B cell (primary cell): Measurements from ENCODE around the gene SNTG2. TPM values are rescaled to one million over a fixed set of nuclear protein-coding genes. Genes with fewer than 3 reads are reported as not detected.

Experiments used
- ATAC-seq: fragments of 200-7000 bp; cut with Tn5 transposase; one replicate; pipeline ENCODE4 v1.10.0; 2021; ENCODE audit warnings: low read depth, mild to moderate bottlenecking, moderate number of reproducible peaks, moderate library complexity
- CTCF ChIA-PET: fragments of 350-600 bp; sonication (Branson Sonifier 250); formaldehyde crosslinking; loops from one replicate; lab custom pipeline; 2021; ENCODE audit warnings: antibody characterized with exemption, inconsistent platforms; lab: Charles Lee
- POLR2A ChIA-PET: fragments of 350-600 bp; sonication (Branson Sonifier 250); formaldehyde crosslinking; loops from one replicate; lab custom pipeline; 2021; ENCODE audit warnings: antibody characterized with exemption; lab: Charles Lee
- DNase-seq: peaks from one replicate; pipeline ENCODE4 v3.0.0; 2013
- H2AFZ ChIP-seq: 2 replicates; pipeline ENCODE4 v1.6.1; 2012; ENCODE audit warnings: mild to moderate bottlenecking, low read depth, low read length; ENCODE audit not compliant: insufficient read depth, poor library complexity, severe bottlenecking
- H3K27ac ChIP-seq, 2 donors: 1 replicate in 1 of 2; 2 replicates in 1 of 2; pipeline ENCODE4 v1.5.1; 2012 to 2013; ENCODE audit warnings: low read length in 2 of 2, mild to moderate bottlenecking in 2 of 2, moderate library complexity in 1 of 2
- H3K27me3 ChIP-seq, 4 experiments: fragments of 200-600 bp in 1 of 4; sonication (generic) in 1 of 4; replicated peaks in 1 of 4; 1 replicate in 2 of 4; 2 replicates in 2 of 4; pipeline versions ENCODE4 v1.6.1 to v1.7.0; 2013 to 2016; ENCODE audit warnings: low read length in 3 of 4, mild to moderate bottlenecking in 2 of 4, mixed read lengths in 1 of 4, moderate library complexity in 1 of 4; ENCODE audit not compliant: insufficient read depth in 4 of 4, control insufficient read depth in 3 of 4; ENCODE audit errors: control extremely low read depth in 1 of 4
- H3K36me3 ChIP-seq, 2 experiments: replicated peaks in 1 of 2; 1 replicate in 1 of 2; 2 replicates in 1 of 2; pipeline versions ENCODE4 v1.6.1 to v1.7.1; 2013; ENCODE audit warnings: low read length in 1 of 2; ENCODE audit not compliant: insufficient read depth in 2 of 2, control insufficient read depth in 1 of 2; ENCODE audit errors: control extremely low read depth in 1 of 2, extremely low read depth in 1 of 2
- H3K4me1 ChIP-seq, 2 donors: fragments of 200-600 bp in 1 of 2; sonication (generic) in 1 of 2; 1 replicate in 1 of 2; 2 replicates in 1 of 2; pipeline versions ENCODE4 v1.5.1 to v1.6.1; 2013 to 2017; ENCODE audit warnings: low read length in 2 of 2; ENCODE audit not compliant: control insufficient read depth in 2 of 2, insufficient read depth in 2 of 2
- H3K4me2 ChIP-seq: replicated peaks from 2 replicates; pipeline ENCODE3; 2012; ENCODE audit warnings: mild to moderate bottlenecking, low read depth, low read length; ENCODE audit not compliant: poor library complexity, severe bottlenecking
- H3K4me3 ChIP-seq, 5 experiments: fragments of 200-600 bp in 1 of 5; sonication (generic) in 1 of 5; 1 replicate in 3 of 5; 2 replicates in 2 of 5; pipeline versions ENCODE4 v1.5.1 to v1.7.0; 2011 to 2016; ENCODE audit warnings: low read length in 4 of 5, mild to moderate bottlenecking in 4 of 5, low read depth in 2 of 5, control low read depth in 1 of 5, moderate library complexity in 1 of 5; ENCODE audit not compliant: insufficient read depth in 1 of 5; ENCODE audit errors: control extremely low read depth in 1 of 5, extremely low read depth in 1 of 5
- H3K79me2 ChIP-seq: fragments of 200-600 bp; sonication (generic); one replicate; pipeline ENCODE4 v1.6.0; 2016; ENCODE audit warnings: low read length; ENCODE audit not compliant: control insufficient read depth, insufficient read depth
- H3K9ac ChIP-seq: fragments of 200-600 bp; sonication (generic); 2 replicates; pipeline ENCODE4 v1.6.1; 2017; ENCODE audit warnings: mild to moderate bottlenecking, low read length, moderate library complexity
- H3K9me3 ChIP-seq, 3 donors: one replicate each; pipeline versions ENCODE4 v1.6.1 to v1.7.1; 2013; ENCODE audit warnings: low read length in 2 of 3; ENCODE audit not compliant: control insufficient read depth in 2 of 3, insufficient read depth in 1 of 3; ENCODE audit errors: control extremely low read depth in 1 of 3
- H4K20me1 ChIP-seq: 2 replicates; pipeline ENCODE4 v1.6.0; 2012; ENCODE audit warnings: mild to moderate bottlenecking, low read length; ENCODE audit not compliant: insufficient read depth, control insufficient read depth, poor library complexity, severe bottlenecking
- H3K27ac Mint-ChIP-seq: one replicate; pipeline ENCODE4 v1.8.0; 2021; ENCODE audit warnings: mixed read lengths
- H3K27me3 Mint-ChIP-seq: one replicate; pipeline ENCODE4 v1.8.0; 2021; ENCODE audit warnings: mixed read lengths
- H3K4me1 Mint-ChIP-seq: one replicate; pipeline ENCODE4 v1.8.0; 2021; ENCODE audit warnings: mixed read lengths
- H3K4me3 Mint-ChIP-seq: one replicate; pipeline ENCODE4 v1.8.0; 2021; ENCODE audit warnings: mixed read lengths
- H3K9me3 Mint-ChIP-seq: one replicate; pipeline ENCODE4 v1.8.0; 2022; ENCODE audit warnings: mixed read lengths; ENCODE audit not compliant: insufficient read depth
- CTCF ChIP-seq: fragments of 200-600 bp; IDR thresholded peaks from one replicate; pipeline ENCODE4 v1.8.0; 2022; ENCODE audit warnings: antibody characterized with exemption, mild to moderate bottlenecking
- EZH2 ChIP-seq: IDR thresholded peaks from 2 replicates; pipeline ENCODE4 v1.6.1; 2012; ENCODE audit warnings: borderline replicate concordance, low read depth, mild to moderate bottlenecking, moderate library complexity, low read length; ENCODE audit not compliant: insufficient read depth, poor library complexity, severe bottlenecking
- WGBS: methylation state at CpG from one replicate; pipeline ENCODE4 v1.1.5; 2013; ENCODE audit warnings: missing lambda C conversion rate; ENCODE audit not compliant: insufficient coverage; 5-methylcytosine and 5-hydroxymethylcytosine counted together
- intact Hi-C: fragments of 100-400 bp; cut with micrococcal nuclease; formaldehyde crosslinking; loops from one replicate; pipeline ENCODE4 v1.10.0; 2022
- polyA plus RNA-seq: library from polyadenylated mRNA; depleted of rRNA; stranded (reverse); fragments of >200 nt; gene quantifications from 2 replicates; pipeline ENCODE4 v1.2.3, GENCODE V29; 2012
- total RNA-seq, 2 donors: library from RNA; stranded (reverse); fragments of 120-200 nt in 1 of 2; gene quantifications; 1 replicate in 1 of 2; 2 replicates in 1 of 2; pipeline versions ENCODE4 v1.2.3 to v1.2.4, GENCODE V29; 2013 to 2022

SNTG2 gene
- total and polyA plus RNA-seq, 2 donors (not counting 1 experiment from before 2014, with no cell fraction given) = 2.1 to 2.4 TPM

GRCh38 chr2:925711-926110 is 24.9 kb upstream of the SNTG2 start:
- peaks cover 0 to 11% (median 0%) of the 10 kb centered on the region in 3 donors for H3K9me3 ChIP-seq
- H3K9me3 Mint-ChIP-seq = no peaks in the 10 kb centered on the region
- no peak overlapping the region for H3K4me3 Mint-ChIP-seq
- ATAC-seq = no peak
- H3K4me1 ChIP-seq = no peaks in the 10 kb centered on the region
- no peaks in the 10 kb centered on the region for H3K36me3 ChIP-seq
- H3K27me3 Mint-ChIP-seq = peaks cover 17% of the 10 kb centered on the region
- no peak overlapping the region for H3K4me3 ChIP-seq
- intact Hi-C loops = no loop called here
- 84% methylated on average over 7 of the region's 8 CpGs for WGBS
- H3K27ac Mint-ChIP-seq = no peak overlapping the region
- H3K27me3 ChIP-seq = peaks cover 0 to 8% (median 0%) of the 10 kb centered on the region in 4 experiments
- CTCF ChIA-PET = no interaction called here
- no peaks in the 10 kb centered on the region for H4K20me1 ChIP-seq
- no peak overlapping the region for H3K27ac ChIP-seq
- no peak overlapping the region for H3K4me2 ChIP-seq
- DNase-seq = no peak
- TF ChIP-seq CTCF (no peak), EZH2 (no peak)
- POLR2A ChIA-PET = no interaction called here
- no peaks in the 10 kb centered on the region for H3K79me2 ChIP-seq
- no peak overlapping the region for H3K9ac ChIP-seq
- no peak overlapping the region for H2AFZ ChIP-seq
- no peaks in the 10 kb centered on the region for H3K4me1 Mint-ChIP-seq

DNA sequence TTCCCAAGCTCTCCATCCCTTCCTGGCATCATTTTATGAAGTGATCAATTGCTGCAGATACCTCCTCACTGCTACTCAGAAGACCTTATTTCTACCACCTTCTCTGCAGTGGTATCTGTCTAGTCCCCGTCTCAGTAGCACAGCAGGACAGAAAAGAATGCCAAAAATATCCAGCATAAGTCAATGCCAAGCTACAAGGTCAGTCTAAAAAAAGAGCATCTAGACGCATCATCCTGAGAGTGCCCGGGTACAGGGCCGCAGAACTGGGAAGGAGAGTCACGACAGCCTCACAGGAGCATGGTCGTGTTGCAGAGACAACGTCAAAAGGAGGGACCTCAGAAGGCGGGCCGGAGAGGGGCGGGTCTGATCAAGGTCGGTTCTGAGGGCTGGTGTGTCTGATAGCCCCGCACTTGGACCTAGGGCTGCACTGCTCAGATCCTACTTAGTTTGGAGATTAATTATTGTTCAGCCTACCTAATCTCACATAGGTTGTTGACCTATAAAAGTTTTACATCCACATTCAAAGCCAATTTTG is 24.3 kb upstream of the SNTG2 start:
- WGBS = 92% methylated on average over 7 of the region's 12 CpGs
- Histone ChIP-seq H3K4me1 (no peaks in the 10 kb centered on the region), H3K9me3 (peaks cover 0 to 11% (median 0%) of the 10 kb centered on the region in 3 donors), H3K27ac (no peak overlapping the region), H3K4me3 (no peak overlapping the region), H3K36me3 (no peaks in the 10 kb centered on the region), H3K79me2 (no peaks in the 10 kb centered on the region), H3K9ac (no peak overlapping the region), H4K20me1 (no peaks in the 10 kb centered on the region), H3K4me2 (no peak overlapping the region), H3K27me3 (peaks cover 0 to 8% (median 0%) of the 10 kb centered on the region in 4 experiments), H2AFZ (no peak overlapping the region)
- POLR2A ChIA-PET = no interaction called here
- no peak for DNase-seq
- no peaks in the 10 kb centered on the region for H3K4me1 Mint-ChIP-seq
- no peak overlapping the region for H3K27ac Mint-ChIP-seq
- TF ChIP-seq EZH2 (no peak), CTCF (no peak)
- intact Hi-C loops = no loop called here
- CTCF ChIA-PET = no interaction called here
- H3K9me3 Mint-ChIP-seq = no peaks in the 10 kb centered on the region
- no peak overlapping the region for H3K4me3 Mint-ChIP-seq
- H3K27me3 Mint-ChIP-seq = peaks cover 17% of the 10 kb centered on the region
- no peak for ATAC-seq
